ENCODE results near the gene SSX2IP.

- TF ChIP-seq CTCF (conservative IDR thresholded peaks at IDR 0.05; ENCODE audit: low read depth, low read length) (no peak), EZH2 (IDR thresholded peaks at IDR 0.05; ENCODE audit: borderline replicate concordance, low read depth, low read length, poor library complexity, severe bottlenecking) (no peak)
These were observed 93.2 kb downstream of the SSX2IP start for GRCh38 chr1:84597011-84597410.
